ENCODE results near the gene SPHK1.

Gene SPHK1

DNA sequence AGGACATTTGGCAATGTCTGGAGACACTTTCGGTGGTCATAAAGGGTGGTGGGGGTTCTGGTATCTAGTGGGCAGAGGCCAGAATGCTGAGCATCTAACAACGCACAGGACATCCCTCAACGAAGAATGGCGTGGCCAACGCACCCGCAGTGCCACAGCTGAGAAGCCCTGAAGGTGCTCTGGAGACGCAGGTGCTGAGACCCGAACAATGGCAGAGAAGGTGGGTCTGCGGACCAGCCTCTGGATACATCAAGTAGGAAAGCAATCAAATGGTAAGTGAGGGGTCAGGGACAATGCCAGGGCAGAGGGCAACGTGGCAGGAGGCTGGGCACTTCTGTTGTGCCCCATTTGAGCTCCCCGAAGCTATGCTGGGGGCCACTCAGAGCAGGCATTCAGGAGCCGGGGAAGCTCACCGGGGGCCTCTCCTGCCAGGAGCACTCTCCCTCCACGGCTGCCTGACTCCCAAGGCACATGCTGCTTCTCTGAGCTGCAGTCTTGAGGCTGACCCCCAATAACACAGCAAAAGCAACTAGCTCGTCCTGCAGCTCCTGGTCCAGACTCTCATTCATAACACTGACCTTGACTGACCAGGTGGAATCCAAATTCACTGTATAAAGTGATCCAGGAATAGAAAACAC lies 26.0 kb downstream of the SPHK1 start:
- no peak for DNase-seq

DNA sequence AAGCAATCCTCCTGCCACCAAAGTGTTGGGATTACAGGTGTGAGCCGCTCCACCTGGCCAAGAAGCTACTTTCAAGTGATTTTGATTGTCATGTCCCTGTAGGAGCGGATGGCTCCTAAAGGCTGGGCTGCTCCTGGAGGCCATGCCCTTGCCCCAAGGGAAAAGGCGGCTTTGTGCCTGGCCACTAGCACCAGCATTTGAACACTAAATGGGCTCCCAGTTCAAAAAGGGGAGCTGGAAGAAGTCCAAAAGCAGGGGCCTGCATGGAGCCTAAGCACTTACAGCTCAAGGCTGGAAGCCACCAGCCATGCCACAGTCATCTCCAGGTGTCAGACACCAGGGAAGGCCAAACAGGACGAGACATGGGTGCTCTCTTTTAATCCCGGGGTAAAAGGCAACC lies 26.8 kb downstream of the SPHK1 start:
- DNase-seq, result no peak

DNA sequence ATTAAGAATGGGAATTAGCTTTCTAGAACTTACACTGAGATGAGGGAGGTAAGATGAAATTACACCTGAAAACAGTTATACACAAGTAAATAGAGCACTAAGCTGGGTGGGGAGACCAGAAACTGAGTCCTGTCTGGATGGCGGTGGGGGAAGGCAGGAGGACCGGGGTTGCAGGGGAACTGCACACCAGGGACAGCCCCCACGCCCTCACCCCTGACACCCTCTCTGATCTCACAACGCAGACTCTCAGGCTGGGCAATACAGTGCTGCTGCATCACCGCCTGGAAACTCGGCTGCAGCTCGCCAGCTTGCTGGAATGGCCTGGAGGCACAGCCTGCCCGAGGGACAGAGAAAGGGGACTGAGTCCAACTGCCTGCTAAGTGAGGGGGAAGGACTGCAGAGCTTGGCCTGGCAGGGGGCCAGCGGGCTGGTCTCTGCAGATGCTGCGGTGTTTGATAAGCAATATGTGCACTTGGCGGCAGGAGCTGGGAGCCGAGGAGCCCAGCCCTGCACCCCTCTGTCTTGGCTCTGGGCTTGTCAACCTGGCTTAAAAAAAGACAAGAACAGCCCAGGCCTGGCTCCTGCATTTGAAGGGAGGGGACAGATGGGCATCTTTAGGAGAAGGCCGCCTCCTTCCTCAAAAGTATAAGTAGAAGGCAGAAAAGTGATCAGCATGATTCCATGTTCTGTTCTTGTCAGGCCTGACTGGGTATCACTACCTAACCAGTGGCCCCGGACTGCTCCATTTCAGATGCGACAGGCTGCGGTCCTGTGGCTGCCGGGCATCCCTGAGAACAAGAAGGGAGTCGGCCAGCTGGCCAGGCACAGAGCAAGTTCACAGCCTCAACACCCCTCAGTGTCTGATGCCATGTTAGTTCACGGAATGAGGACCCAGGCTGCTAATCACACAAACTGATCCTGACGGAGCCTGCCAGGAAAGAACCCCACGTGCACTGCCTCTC lies 30.2 kb downstream of the SPHK1 start:
- DNase-seq, result peak; percentile 72

DNA sequence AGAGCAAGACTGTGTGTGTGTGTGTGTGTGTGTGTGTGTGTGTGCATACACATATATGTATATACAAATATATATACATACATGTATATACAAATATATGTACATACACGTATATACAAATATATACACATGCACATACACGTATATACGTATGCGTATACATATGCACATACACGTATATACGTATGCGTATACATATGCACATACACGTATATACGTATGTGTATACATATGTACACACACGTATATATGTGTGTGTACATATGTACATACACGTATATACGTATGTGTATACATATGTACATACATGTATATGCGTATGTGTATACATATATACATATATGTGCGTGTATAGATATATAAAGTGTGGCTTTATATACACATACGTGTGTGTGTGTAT lies 31.4 kb downstream of the SPHK1 start:
- no peak for DNase-seq

DNA sequence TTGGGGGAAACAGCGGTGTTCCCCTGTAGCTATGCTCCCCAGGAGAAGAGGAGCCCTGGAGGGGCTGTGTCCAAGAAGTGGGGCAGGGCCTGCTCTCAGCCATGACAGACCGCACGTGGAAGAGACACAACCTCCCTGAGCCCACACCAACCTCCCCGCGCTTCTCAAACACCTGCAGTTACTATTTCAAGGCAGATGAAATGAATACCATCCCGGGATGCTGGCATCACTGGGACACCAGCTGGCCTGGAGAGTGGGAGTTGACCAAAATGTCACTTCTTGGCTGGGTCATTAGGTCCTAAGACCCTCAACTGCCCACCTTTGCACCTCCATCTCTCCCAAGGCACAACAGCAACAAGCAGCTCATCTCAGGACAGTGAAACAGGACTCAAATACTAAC lies 32.0 kb downstream of the SPHK1 start:
- DNase-seq, result no peak

DNA sequence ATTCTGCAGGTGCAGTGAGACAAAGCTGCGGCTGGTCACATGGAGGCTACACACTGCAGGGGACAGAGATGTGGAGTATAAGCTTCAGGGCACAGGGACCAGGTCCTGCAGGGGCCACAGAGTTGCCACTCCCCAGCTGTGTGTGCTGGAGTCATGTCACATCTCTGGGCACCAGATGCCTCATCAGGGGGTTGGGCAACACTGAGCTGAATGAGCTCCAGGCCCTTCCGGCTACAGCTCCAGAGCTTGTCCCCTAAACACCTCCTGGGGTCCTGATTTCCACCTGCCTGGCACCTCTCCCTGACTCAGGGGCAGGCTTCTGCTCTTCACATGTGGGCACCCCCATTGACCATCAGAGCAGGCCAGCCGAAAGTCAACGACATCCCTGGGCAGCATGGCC lies 32.5 kb downstream of the SPHK1 start:
- DNase-seq, result no peak

DNA sequence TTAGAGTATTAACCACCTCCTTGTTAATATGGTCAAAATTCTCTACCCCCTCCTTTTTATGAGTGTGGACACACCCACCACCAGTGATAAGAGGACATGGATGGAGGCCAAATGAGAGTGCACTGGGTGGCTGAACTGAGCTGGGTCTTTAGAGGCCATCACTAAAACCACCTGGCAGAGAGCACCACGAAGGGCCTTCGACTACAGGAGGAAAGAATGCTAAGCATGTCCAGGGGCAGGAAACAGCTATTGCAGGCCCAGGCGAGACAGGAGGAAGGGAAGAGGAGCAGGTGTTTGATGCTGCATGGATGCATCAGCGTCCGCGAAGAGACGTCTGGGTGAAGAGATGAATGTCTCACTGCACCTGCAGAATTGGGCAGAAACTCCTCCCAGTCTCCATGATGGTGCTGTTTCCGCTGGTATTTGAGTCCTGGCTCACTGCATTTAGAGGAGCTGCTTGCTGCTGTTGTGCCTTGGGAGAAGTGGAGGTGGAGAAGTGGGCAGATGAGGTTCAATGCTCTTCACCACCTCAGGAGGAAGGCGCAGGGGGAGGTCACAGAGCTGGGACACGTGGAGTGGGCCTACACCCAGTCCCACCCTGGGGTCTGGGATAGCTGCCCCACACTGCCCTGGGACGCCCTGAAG lies 33.2 kb downstream of the SPHK1 start:
- no peak for DNase-seq

DNA sequence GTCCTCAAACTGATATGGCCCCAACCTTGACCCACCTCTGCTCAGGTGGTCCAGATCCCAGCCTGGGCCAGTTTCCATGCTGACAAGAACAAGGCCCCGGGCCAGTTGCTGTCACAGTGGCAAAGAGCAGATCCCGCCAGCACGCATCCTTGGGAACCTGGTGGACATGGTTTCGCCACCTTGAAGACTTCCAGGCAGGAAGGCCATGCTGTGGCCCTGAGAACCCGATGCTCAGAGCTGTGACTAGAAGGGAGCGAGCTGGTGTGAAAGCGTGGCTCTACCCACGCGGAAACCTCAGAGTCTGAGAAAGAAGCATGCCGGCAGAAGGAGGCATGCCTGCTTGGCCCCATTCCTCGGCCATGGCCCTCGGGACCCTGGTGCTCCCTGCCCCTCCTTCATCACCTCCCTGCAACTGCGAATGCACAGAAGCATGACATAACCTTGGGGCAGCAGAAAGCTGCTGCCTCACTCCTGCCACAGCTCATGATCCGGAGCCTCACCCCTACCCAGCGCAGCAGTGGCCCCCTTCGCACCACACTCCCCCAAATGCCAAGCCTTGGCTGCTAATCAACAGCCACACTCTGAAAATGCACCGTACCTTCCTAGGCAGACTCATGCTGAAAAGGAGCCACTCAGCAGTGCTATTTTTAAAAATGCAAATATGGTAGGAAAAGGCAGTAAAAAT lies 35.3 kb downstream of the SPHK1 start:
- DNase-seq, result no peak

DNA sequence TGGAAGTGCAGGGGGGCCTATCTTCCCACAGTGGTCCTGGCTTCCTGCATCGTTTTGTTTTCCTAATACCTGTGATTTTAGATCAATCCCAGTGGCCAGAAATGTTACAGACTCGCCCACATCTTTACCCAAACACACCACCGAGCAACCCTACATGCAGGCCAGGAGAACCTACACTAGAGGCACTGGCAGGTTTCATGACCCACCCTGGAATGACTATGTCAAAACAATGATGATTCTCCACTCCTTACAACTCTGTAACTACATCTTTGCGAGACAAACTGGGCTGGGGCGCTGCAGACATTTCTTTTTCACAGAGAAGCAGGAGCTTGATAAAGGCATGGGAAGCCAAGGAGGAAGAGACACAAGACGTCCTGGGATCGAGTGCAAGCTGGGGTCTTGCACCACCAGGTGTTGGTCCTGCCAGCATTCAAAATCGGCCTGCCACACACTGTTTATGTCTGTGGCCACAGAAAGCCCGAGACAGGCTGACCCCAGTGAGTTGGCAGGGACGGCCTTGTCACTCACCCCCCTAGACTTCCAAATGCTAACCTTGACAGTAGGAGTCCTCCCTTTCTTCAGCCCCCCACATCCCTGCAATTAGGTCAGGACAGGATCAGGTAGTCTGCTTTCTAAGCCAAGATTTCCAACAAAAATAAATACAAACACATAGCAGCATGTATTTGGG lies 36.1 kb downstream of the SPHK1 start:
- DNase-seq, result no peak

DNA sequence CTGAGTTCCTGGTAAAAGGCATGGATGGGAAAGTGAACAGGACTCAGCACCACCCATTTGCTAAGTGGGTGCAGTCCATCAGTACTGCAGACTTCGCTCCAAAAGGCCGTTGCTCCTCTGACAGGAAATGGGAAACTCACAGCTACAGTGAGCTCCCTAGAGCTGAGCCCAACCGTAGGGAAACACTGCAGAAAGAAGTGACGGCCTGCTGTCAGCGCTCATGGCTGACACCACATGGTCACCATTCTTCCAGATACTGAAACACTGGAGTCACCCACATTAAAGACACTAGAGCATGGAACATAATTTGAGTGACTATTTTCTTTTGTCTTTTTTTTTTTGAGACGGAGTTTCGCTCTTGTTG lies 36.6 kb downstream of the SPHK1 start:
- no peak for DNase-seq

DNA sequence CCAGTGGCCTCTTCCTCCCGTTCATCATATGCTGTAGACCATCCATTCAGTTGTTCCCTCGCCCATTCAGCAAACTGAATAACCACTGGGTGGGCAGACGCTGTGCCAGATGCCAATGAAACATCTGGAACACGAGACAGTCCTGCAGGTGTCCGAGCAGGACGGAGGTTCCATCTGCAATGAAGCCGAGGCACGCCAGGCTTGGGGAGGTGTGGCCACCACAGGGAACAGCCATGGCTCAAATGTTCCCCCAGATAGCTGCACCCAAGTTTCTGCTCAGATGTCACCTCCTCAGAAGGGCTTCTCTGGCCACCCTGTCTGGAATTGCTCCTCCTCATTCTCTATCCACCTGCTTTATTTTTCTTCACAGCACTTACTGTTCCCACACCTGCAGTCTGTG lies 38.0 kb downstream of the SPHK1 start:
- no peak for DNase-seq

DNA sequence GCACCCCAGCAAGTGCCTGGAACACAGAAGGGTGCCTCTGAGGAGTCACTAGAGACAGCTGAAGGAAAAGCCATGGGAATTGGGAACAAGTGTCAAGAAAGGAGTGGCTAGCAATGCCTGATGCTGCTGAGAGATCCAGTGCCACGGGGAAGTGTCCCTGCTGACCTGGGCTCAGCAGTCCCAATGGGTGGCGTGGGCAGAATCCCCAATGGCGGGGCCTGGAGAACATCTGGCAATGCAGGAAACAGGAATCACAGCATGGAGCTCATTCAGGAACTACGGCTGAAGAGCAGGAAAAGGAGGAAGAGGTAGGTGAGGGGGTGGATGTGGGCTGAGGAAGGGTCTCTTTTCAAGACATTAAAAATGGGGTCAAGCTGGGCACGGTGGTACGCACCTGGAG lies 38.5 kb downstream of the SPHK1 start:
- no peak for DNase-seq

DNA sequence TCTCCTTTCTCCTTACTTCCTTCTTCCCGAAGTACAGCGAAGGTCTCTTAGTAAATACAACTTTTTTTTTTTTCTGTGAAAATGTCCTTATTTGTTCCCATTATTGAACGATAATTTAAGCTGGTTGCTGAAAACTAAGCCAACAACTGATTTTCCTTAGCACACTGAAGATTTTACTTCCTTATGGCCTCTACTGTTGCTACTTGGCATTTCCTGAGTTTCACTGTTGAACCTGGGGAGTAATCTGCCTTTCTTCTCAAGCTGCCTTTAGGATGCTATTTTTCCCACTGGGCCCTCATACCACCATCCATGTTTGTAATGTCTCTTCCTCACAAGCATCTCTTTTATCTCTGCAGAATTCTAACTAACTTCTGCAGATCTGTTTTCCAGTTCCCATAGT lies 42.4 kb downstream of the SPHK1 start:
- no peak for DNase-seq

DNA sequence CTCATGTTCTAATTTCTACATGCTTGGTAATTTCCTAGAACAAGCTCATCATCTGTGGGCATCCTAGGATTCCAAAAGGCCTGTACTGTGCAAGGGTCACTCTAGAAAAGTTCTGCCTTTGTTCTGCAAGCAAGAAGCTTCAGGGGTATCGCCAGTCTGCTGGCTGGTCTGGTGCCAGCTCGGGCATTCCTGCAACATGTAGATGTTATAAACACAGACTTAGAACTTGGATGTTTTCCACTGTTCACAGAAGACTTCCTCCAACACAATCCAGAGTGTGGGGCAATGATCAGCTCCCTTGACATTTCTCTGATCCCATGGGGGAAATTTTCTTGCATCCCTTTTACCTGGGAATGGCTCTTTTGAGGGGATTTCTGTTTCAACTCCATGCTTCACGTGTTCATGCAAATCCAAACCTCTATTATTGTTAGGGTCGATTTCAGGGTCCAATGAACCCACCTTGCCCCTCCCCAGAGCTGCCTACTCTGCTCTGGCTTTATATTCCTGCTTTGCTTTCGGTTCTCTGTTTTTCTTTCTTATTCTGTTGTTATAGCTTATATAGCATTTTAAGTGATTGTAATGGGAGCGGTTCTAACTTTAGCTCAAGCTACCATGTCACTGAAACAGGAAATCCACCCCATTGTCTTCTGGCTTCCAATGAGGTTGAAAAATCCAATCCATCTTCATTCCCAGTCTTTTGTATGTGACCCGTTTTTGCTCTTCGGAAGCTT lies 43.3 kb downstream of the SPHK1 start:
- DNase-seq, result no peak

DNA sequence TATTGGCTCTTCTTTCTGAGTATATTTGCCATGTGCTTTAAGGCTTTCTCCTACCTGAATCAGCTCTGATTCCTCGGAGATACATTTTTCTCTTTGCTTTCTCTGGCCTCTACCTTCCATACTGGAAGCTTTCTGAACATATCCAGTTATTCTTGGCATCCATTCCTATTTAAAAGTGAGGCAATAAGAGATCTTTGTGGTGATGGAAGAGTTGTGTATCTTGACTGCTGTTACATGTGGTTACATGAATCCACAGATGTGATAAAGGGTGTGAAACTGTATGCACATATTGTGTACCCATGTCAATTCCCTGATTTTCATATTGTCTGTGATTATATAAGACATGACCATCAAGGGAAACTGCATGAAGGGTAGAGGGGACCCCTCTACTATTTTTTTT lies 44.1 kb downstream of the SPHK1 start:
- DNase-seq, result no peak

DNA sequence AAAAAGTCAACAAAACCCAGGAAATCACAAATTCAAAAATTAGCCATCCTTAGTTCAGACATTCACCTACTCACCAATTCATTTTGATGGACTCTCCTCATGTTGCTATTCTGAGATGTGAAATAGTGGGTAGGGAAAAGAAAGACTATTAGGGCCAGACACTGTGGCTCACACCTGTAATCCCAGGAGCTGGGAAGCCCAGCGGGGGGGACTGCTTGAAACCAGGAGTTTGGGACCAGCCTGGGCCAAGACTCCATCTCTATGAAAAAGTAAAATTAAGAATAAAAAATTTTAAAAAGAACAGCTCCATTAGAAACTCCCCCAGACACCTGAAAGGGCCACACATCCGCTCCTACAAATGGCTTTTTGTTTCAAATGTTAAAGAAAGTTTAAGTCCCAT lies 47.1 kb downstream of the SPHK1 start:
- DNase-seq, result no peak

DNA sequence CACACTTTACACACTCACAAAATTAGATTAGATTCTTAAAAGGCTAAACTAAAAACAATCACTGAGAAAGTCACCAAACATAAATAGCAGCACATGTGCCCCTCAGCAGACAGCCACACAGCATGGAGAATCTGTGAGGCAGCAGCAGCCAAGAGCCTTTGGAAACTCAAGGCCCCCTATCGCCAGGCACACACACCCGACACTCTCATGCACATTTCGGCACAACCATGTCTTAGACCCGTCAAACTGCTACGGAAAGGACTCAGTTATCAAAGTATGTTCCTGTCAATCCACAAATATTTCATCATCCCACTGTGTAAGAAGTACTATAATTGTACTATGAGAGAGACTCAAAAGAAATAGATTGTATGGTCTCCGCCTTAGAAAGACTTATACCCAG lies 47.6 kb downstream of the SPHK1 start:
- no peak for DNase-seq

DNA sequence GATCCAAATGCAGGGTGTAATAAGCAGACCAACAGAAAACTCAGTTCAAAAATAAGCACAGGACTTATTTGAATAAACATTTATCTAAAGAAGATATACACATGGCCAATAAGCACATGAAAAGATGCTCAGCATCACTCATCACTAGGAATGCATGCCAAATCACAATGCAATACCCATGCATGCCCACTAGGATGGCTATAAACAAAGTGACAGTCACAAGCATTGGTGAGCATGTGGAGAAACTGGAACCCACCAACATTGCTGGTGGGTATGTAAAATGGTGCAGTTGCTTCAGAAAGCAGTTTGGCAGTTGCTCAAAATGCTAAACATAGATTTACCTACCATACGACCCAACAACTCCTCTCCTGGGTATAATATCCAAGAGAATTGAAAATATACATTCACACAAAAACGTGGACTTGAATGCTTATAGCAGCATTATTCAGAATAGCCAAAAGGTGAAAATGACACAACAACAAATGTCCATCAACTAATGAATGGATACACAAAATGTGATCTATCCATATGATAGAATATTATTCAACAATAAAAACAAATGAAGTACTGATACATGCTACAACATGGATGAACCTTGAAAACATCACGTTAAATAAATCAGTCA lies 48.4 kb downstream of the SPHK1 start:
- no peak for DNase-seq

DNA sequence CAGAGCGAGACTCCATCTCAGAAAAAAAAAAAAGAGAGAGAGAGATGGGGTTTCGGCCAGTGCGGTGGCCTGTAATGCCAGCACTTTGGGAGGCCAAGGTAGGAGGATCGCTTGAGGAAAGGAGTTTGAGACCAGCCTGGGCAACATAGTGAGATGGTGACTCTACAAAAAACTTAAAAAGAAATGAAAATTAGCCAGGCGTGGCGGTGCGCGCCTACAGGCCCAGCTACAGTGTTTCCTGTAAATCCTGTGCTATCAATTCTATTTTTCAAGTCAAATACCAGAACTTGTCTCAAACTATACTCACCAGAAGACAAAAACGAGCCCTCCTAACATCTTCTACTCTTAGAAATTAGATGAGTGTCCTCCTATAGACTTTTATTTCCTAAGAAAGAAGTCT lies 49.3 kb downstream of the SPHK1 start:
- no peak for DNase-seq

DNA sequence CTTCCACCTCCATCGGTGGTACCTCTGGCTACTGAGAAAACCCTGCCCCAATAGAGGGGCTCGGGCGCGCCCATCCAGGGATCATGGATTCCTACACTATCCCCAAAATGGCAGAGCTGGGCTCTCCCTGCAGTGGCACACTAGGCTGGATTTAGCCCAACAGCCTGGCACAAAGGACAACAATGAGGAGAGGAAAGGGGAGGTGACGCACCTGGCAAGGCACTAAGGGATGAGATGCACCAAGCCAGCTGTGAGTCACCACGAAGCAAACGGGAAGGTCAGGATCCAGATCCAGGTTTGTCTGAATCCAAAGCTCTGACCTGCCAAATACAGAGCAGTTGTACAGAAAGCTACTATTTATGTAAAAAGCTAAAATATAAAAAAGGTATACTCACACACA lies 50.5 kb downstream of the SPHK1 start:
- no peak for DNase-seq

DNA sequence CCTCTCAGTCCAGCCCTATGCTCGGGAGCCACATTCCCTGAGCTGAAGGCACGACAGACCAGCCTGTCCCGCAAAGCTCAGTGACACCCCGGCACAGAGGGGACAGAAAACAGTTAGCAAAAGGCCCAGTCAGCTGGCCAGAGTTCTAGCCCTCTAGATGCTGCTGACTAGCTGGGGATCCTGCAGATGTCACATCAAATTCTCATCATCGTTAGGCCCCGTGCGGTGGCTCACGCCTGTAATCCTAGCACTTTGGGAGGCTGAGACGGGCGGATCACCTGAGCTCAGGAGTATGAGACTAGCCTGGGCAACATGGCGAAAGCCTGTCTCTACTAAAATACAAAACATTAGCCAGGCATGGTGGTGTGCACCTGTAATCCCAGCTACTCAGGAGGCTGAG lies 51.3 kb downstream of the SPHK1 start:
- no peak for DNase-seq
